ENCODE results near the gene MIPOL1. TPM values are rescaled to one million over a fixed set of nuclear protein-coding genes. Genes with fewer than 3 reads are reported as not detected.
A peak's percentile ranks its signal among the peaks of the same experiment; 100 is the strongest.

The MIPOL1 gene
- total and polyA plus RNA-seq, 8 donors = 10.4 to 16.0 (median 12.4) TPM

DNA sequence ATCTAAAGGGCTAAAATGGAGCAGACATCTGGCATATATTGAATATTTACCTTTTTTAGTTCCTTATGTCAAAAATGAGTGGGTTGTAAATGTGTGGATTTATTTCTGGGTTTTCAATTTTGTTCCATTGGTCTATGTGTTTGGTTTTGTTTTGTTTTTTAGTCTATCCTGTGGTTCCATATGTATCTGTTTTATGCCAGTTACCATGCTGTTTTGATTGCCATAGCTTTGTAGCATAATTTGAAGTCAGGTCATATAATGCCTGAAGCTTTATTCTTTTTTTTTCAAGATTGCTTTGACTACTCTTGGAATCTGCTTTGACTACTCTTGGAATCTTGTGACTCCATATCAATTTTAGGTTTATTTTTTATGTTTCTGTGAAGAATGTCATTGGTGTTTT lies 133.2 kb downstream of the MIPOL1 start:
- Histone ChIP-seq H3K27ac (no peak overlapping the region), H3K36me3 (no peaks in the 10 kb centered on the region), H3K4me3 (no peak overlapping the region), H3K9me3 (peaks cover 0 to 6% of the 10 kb centered on the region in 2 donors), H3K4me1 (no peaks in the 10 kb centered on the region), H3K27me3 (no peaks in the 10 kb centered on the region)
- intact Hi-C loops (cut with DNase I) = no loop called here
- ATAC-seq = no peak
- no peak for DNase-seq
- TF ChIP-seq, protein P1, sequence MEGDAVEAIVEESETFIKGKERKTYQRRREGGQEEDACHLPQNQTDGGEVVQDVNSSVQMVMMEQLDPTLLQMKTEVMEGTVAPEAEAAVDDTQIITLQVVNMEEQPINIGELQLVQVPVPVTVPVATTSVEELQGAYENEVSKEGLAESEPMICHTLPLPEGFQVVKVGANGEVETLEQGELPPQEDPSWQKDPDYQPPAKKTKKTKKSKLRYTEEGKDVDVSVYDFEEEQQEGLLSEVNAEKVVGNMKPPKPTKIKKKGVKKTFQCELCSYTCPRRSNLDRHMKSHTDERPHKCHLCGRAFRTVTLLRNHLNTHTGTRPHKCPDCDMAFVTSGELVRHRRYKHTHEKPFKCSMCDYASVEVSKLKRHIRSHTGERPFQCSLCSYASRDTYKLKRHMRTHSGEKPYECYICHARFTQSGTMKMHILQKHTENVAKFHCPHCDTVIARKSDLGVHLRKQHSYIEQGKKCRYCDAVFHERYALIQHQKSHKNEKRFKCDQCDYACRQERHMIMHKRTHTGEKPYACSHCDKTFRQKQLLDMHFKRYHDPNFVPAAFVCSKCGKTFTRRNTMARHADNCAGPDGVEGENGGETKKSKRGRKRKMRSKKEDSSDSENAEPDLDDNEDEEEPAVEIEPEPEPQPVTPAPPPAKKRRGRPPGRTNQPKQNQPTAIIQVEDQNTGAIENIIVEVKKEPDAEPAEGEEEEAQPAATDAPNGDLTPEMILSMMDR (IDR thresholded peaks at IDR 0.05) = no peak

GRCh38 chr14:37340353-37340752 lies 142.6 kb downstream of the MIPOL1 start:
- Histone ChIP-seq H3K4me3 (no peak overlapping the region), H3K9me3 (no peaks in the 10 kb centered on the region), H3K27me3 (no peaks in the 10 kb centered on the region), H3K4me1 (peaks cover 0 to 7% of the 10 kb centered on the region in 2 donors), H3K36me3 (no peaks in the 10 kb centered on the region), H3K27ac (no peak overlapping the region)
- DNase-seq = no peak
- intact Hi-C loops (cut with DNase I) = no loop called here
- no peak for ATAC-seq
- TF ChIP-seq, protein P1 (IDR thresholded peaks at IDR 0.05) = no peak

GRCh38 chr14:37343307-37344094 lies 145.8 kb downstream of the MIPOL1 start:
- Histone ChIP-seq H3K9me3 (peaks cover 0 to 9% of the 10 kb centered on the region in 2 donors), H3K36me3 (no peaks in the 10 kb centered on the region), H3K27ac (no peak overlapping the region), H3K4me1 (peaks cover 0 to 7% of the 10 kb centered on the region in 2 donors), H3K4me3 (no peak overlapping the region), H3K27me3 (no peaks in the 10 kb centered on the region)
- DNase-seq (peak in 1 of 4 donors; percentile 2), ATAC-seq (no peak)
- intact Hi-C loops (cut with DNase I) = no loop called here
- TF ChIP-seq, protein P1 (IDR thresholded peaks at IDR 0.05) = no peak

- peaks cover 0 to 26% of the 10 kb centered on the region in 2 donors for H3K9me3 ChIP-seq
- intact Hi-C loops (cut with DNase I) = no loop called here
- H3K4me1 ChIP-seq = no peaks in the 10 kb centered on the region
- TF ChIP-seq, protein P1 (IDR thresholded peaks at IDR 0.05) = no peak
- no peak overlapping the region for H3K27ac ChIP-seq
- DNase-seq (no peak), ATAC-seq (no peak)
- H3K4me3 ChIP-seq = no peak overlapping the region
- no peaks in the 10 kb centered on the region for H3K36me3 ChIP-seq
- H3K27me3 ChIP-seq = no peaks in the 10 kb centered on the region
Observed at GRCh38 chr14:37363661-37364060, 165.9 kb downstream of the MIPOL1 start.

DNA sequence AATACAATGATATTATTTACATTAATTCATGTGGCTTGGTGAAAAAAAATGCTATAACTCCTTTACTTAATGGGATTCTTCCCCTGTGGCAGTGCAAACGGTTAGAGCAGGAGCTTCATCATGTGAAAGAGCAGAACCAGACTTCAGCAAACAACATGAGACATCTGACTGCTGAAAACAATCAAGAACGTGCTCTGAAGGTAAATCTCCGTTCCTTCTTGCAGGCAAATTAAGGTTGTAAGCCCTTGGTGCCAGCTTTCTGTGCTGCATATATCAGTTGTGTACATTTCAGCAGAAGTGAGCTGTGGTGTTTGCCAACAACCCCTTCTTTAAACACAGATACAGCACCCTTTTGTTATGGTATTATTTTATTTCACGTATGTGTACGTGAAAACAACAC lies 171.7 kb downstream of the MIPOL1 start:
- no peaks in the 10 kb centered on the region for H3K4me1 ChIP-seq
- H3K27ac ChIP-seq = no peak overlapping the region
- peaks cover 0 to 8% of the 10 kb centered on the region in 2 donors for H3K9me3 ChIP-seq
- no peaks in the 10 kb centered on the region for H3K27me3 ChIP-seq
- H3K4me3 ChIP-seq = no peak overlapping the region
- no peak for DNase-seq
- TF ChIP-seq, protein P1 (IDR thresholded peaks at IDR 0.05) = no peak
- intact Hi-C loops (cut with DNase I) = no loop called here
- ATAC-seq = no peak
- H3K36me3 ChIP-seq = no peaks in the 10 kb centered on the region
